OCI-LY3 (cell line): ENCODE measurements around the gene DAGLA.

Source experiments
- CTCF ChIP-seq: fragments of 200-600, 300-600 bp; sonication (generic); IDR thresholded peaks from 2 replicates; pipeline ENCODE4 v1.5.1; 2014; ENCODE audit warnings: antibody characterized with exemption, low read length, low read depth
- EZH2phosphoT487 ChIP-seq: fragments of 200-600 bp; shearing (Covaris generic); IDR thresholded peaks from 2 replicates; pipeline ENCODE4 v1.6.1; 2018; ENCODE audit warnings: antibody characterized with exemption, mixed run types, low read depth

DNA sequence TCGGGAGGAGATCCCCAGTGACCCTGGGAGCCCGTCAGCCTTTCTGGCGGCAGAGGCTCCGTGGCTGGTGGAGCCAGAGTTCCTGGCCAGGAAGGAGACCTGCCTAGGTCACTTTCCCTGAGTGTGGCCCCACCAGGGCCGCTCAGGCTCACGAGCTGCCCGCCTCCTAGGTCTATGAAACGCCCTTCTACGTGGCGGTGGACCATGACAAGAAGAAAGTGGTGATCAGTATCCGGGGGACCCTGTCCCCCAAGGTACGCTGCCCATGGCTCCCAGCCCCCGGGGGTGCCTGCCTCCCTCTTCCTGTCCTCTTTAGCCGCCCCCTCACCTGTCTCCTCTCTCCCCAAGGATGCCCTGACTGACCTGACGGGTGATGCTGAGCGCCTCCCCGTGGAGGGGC, 55.2 kb downstream of the DAGLA start:
- TF ChIP-seq CTCF (no peak), EZH2phosphoT487 (no peak)
